ENCODE results near the gene UGT1A8.

DNA sequence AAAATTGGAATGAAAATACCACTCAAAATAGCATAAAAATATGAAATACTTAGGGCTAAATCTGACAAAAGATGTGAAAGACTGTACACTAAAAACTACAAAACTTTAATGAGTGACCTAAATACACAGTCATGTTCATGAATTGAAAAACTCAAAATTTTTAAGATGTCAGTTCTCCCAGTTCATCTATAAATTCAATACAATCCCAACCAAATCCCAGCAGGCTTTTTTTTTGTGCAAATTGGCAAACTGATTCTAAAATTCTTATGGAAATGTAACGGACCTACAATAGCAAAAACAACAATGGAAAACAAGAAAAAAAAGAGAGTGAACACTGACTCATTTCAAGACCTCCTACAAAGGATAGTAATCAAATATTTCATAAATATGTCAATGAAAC lies 46.4 kb upstream of the UGT1A8 start:
- TF ChIP-seq EZH2 (IDR thresholded peaks at IDR 0.05; ENCODE audit: insufficient read depth, poor library complexity, severe bottlenecking) (no peak), EZH2phosphoT487 (IDR thresholded peaks at IDR 0.05; ENCODE audit: insufficient read depth, low read depth) (no peak)

Measured in GM23248 (cell line).